GM12801 (cell line): ENCODE results near the gene PTS.

Experiments used
- TF ChIP-seq, protein P1 (sequence below): IDR thresholded peaks from one replicate; pipeline ENCODE4 v1.5.1; 2011; ENCODE audit warnings: control low read depth; ENCODE audit not compliant: insufficient read length; ENCODE audit errors: extremely low read depth

The PTS gene

DNA sequence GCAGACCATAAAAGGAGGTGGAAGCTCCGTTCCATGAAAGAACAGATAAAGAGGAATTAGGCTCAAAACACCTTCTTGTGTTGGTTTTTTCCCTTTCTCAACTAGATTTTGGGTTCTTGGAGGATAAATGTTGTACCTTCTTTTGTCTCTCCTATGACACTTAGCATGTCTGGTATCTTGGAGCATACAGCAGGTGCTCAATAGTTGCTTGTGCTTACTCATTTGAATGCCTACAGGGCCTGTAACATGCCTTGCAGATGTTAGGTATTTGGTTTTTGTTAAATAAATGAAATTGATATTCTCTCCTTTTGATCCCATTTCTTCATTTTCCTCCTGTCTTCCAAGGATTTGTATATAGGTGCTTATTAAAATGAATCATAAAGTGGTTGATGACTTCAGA is 50.8 kb downstream of the PTS start:
- TF ChIP-seq, protein P1, sequence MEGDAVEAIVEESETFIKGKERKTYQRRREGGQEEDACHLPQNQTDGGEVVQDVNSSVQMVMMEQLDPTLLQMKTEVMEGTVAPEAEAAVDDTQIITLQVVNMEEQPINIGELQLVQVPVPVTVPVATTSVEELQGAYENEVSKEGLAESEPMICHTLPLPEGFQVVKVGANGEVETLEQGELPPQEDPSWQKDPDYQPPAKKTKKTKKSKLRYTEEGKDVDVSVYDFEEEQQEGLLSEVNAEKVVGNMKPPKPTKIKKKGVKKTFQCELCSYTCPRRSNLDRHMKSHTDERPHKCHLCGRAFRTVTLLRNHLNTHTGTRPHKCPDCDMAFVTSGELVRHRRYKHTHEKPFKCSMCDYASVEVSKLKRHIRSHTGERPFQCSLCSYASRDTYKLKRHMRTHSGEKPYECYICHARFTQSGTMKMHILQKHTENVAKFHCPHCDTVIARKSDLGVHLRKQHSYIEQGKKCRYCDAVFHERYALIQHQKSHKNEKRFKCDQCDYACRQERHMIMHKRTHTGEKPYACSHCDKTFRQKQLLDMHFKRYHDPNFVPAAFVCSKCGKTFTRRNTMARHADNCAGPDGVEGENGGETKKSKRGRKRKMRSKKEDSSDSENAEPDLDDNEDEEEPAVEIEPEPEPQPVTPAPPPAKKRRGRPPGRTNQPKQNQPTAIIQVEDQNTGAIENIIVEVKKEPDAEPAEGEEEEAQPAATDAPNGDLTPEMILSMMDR: no peak

GRCh38 chr11:112277941-112278340 is 51.7 kb downstream of the PTS start:
- TF ChIP-seq, protein P1: no peak

DNA sequence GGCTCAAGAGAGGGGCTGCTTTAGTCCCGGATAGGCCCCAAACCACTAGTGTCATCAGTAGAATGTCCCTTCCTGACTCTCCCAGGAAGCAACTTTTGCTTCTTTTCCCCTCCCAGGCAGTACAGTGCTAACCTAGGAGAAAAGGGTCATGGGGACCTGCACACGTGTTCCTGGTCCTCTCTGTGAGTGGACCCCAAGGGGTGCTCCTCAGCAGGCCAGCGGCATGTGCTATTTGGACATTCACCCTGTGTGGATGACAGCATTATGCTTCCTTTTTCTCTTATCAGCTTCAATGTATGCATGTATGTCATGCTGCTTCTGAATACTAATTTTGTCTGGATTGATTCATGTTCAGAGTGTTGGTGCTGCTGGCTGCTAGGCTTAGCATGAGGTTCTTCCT is 52.6 kb downstream of the PTS start:
- TF ChIP-seq, protein P1: no peak

DNA sequence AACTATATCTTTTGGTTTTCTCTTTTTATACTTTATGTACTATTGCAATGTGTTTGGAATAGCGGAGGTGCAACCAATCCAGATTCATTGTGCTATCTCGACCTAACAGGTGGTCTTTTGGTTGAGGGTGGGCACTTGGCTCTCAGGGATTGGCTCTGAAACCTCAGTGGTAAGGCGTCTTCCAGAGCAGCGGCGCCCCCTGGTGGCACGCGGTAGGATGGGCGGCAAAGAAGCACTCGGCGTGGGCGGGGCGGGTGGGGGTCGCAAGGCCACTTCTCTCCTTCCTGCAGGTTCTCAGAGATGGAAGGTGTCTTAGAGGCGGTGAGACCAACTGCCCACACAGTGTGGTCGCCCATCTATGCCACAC is 53.7 kb downstream of the PTS start:
- TF ChIP-seq, protein P1: no peak

DNA sequence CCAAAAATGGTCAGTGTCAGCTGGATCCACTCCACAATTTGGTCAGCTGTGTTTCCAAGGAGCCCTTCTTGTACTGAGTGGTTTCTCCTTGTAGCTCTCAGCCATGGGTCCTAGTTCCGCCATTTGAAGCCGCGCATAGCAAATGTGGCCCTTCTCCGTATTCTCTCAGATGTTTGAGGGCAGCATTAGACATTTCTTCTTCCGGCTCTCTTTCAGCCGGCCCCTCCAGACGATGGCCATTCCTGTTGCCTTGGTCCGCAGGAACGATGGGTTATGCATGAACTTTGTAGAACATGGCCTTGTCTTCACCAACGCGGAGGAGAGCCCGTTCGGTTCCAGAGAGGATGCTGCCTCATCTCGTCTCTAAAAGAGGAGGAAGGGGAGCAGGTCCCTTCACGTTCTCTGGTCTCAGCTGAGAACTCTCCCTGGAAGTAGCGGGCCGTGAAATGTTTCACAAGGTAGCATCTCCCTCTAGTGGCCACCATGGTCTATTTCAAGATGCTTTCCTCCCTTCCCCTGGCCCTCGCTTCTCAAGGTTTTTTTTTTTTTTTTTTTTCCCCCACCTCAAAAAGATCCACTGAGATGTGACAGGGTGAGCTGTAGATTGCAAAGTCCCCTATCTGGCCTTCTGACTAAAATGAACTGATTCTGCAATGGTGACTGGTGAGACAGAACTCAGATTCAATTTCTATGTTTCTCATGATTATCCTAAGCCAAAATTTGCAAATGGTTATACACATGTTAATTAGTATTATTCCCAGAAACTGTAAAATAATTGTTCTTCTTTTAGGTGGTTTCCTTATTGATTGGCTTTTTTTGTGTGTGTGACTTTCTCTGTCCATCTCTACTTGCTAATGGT is 54.3 kb downstream of the PTS start:
- TF ChIP-seq, protein P1: no peak

GRCh38 chr11:112281726-112282125 is 55.5 kb downstream of the PTS start:
- TF ChIP-seq, protein P1: no peak
